Activated CD4-positive, alpha-beta T cell treated with anti-CD3 and anti-CD28 coated beads for 24 hours (primary cell): ENCODE results near the gene FAM200B.

ENCODE experiments used
- DNase-seq, 2 donors: peaks; one replicate each; pipeline ENCODE4 v3.0.0-alpha.2; 2020; ENCODE audit warnings: low read depth in 2 of 2

The FAM200B gene

DNA sequence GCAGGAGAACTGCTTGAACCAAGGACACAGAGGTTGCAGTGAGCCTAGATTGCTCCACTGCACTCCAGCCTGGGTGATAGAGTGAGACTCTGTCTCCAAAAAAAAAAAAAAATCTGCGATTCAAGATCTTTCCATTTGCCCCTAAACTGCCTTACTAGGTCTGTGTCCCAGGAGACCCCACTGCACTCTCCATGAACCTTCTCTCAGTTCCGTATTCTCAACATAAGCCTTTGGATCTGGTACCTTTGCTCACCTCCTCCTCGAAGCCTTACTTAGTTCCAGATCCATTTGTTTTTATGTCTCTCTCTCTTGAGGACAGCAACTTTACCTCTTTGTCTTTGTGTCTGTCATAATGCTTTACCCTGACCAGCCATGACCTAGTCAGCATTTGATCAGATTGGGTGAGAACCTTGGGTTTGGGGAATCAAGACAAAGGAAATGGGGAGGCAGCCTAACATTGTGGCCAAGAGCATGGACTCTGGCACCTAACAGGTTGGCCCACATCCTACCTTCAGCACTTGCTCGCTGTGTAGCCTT is 55.0 kb downstream of the FAM200B start:
- no peak for DNase-seq

- no peak for DNase-seq
Measured at GRCh38 chr4:15737255-15737654, 55.6 kb downstream of the FAM200B start.

- DNase-seq, result no peak
Measured at GRCh38 chr4:15738877-15739276, 57.2 kb downstream of the FAM200B start.
